SIG-M5 treated with dmso at 0.1 percent for 504 hours (cell line): Measurements from ENCODE around the gene CIBAR2.

Experiments used
- DNase-seq: peaks from one replicate; lab custom pipeline; 2025; ENCODE audit not compliant: unreplicated experiment; lab: John Stamatoyannopoulos, UW

The CIBAR2 gene

DNA sequence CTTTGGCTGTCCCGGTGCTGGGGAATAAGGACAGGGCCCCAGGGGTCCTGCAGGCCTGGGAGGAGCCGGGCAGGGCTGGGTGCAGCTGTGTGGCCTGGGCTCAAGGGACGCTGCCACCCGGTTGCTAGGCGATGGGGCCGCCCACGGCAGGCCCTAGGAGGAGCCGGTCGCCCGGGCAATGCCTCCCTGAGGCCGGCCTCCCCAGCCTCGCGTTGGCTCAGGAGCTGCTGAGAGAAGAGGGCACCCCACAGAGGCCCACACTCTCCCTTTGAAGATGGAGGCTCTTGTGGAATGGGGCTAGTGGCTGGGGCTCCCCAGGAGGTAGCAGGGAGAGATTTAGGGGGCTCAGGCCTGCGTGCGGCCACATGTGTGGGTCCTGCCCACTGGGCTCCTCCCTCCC lies at the start of gene CIBAR2:
TSS of gene CIBAR2 (minus strand) at position 109 of the 400 bp plus-strand sequence. CDS start 120 bp downstream, outside the sequence.
- DNase-seq: no peak

DNA sequence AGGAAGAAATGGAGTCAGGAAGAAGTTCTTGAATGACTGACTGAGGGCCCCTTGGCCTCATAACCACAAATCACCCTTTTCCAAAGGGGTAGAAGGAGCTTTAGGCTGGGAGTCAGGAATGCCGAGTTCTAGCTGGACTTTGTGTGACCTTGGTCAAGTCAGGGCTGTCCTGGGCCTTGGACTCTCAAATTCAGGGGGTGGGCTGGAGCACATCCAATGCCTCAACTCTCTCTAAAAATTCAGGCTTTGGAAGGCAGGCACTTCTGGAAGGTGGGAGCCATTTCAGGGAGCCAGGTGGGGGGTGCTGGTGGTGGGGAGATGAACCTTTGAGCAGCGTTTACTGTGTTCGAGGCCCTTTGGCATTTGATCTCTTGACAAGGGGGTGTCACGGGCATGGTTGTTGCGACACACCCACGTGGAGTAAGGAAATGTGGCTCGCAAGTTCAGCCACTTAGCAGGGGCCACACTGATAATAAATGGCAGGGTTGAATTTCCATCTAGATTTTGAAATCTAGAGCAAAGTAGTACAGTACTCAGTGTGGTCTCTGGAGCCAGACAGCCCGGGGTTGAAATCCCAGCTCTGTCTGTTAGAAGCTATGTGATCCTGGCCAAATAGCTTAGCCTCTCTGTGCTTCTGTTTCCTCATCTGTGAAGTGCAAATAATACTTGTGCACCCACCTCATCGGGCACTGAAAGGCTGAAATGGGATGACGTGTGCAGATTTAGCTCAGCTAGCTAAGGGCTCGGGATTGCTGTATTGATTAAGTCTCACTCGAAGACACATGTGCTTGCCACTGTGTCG lies 47.1 kb upstream of the CIBAR2 start:
- no peak for DNase-seq

- no peak for DNase-seq
Measured at GRCh38 chr16:85158743-85159178, 46.5 kb upstream of the CIBAR2 start.

GRCh38 chr16:85157813-85158742 lies 45.8 kb upstream of the CIBAR2 start:
- no peak for DNase-seq

GRCh38 chr16:85157372-85157771 lies 45.1 kb upstream of the CIBAR2 start:
- no peak for DNase-seq

GRCh38 chr16:85156869-85157268 lies 44.6 kb upstream of the CIBAR2 start:
- DNase-seq: no peak

GRCh38 chr16:85156440-85156839 lies 44.2 kb upstream of the CIBAR2 start:
- no peak for DNase-seq

DNA sequence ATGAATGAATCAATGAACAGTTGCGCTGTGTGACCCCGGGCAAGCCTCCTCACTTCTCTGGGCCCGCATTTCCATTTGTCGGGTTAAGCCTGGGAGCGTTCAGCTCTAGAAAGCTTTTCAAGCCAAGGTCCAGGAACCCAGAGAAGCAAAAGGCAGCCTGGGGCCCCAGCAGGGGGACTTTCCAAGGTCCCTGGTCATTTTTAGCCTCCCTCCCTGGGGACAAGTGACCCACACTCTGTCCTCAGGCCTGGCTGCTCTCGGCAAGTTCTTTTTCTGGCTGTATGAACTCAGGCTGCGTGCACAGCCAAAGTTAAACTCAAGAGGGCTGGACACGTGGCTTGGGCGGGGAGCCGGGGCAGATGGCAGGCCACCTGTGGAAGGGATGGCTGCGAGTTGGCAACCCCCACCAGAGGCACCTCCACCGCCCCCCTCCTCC lies 41.4 kb upstream of the CIBAR2 start:
- DNase-seq: no peak

DNA sequence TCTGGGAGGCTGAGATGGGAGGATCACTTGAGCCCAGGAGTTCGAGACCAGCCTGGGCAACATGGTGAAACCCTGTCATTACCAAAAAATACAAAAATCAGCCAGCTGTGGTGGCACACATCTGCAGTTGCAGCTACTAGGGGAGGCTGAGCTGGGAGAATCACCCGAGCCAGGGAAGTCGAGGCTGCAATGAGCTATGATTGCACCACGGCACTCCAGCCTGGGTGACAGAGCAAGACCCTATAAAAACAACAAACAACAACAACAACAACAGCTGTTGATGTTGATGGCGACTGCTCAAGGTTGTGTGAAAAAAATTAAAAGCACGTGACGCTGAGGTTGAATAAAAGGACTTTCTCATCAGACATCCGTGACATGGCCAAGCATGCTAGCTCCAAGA lies 40.8 kb upstream of the CIBAR2 start:
- no peak for DNase-seq

- no peak for DNase-seq
Measured at GRCh38 chr16:85152414-85153030, 40.2 kb upstream of the CIBAR2 start.

DNA sequence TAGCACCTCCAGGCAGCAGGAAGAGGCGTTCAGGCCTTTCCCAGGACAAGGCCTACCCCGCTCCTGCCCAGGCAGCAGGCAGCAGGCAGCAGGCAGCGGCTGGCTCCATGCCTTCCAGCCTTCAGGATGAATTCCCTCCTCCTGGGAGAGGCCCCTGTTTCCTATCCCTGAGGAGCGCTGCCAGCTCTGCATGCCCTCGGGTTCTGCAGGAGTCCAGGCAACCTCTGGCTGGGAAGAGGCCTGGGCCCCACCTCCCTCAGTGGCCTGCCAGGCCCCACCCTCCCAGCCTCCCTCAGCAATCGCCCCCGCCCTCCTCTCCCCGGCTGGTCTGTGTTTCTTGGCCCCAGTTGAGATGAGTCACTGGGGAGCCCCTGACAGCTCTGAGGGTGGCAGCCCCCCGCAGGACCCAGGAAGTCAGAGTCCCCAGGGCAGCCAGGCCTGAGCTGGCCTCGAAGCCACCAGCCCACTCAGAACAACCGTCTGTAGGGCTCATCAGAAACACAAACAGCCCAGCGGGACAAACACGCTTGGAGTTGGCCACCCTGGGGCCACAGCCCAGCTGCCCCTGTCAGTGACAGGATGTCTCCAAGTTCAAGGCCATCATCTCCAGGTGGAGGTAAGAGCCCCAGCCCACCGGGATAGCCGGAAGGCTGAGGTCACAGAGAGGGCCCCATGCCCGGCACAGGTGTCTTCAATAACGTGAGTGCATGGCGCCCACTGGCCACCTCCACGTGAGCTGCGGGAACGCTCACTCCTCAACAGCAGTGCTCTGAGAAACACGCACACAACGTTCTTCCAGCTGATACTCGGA lies 39.5 kb upstream of the CIBAR2 start:
- DNase-seq: no peak

DNA sequence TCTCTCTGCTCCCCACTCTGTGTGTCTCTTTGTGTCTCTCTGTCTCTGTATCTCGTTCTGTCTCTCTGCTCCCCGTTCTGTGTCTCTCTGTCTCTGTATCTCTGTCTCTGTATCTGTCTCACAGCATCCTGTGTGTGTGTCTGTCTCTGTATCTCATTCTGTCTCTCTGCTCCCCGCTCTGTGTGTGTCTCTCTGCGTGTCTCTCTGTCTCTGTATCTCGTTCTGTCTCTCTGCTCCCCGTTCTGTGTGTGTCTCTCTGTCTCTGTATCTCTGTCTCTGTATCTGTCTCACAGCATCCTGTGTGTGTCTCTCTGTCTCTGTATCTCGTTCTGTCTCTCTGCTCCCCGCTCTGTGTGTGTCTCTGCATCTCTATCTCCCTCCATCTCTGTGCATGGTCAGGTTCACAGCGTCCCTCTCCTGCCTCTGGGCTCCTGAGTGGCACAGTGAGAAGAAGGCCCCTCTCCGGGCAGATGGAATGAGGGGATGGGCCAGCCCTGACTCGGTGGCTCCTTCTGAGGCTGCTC lies 38.9 kb upstream of the CIBAR2 start:
- DNase-seq: no peak

GRCh38 chr16:85150331-85150940 lies 38.2 kb upstream of the CIBAR2 start:
- no peak for DNase-seq

- no peak for DNase-seq
Measured at GRCh38 chr16:85149776-85150175, 37.5 kb upstream of the CIBAR2 start.

DNA sequence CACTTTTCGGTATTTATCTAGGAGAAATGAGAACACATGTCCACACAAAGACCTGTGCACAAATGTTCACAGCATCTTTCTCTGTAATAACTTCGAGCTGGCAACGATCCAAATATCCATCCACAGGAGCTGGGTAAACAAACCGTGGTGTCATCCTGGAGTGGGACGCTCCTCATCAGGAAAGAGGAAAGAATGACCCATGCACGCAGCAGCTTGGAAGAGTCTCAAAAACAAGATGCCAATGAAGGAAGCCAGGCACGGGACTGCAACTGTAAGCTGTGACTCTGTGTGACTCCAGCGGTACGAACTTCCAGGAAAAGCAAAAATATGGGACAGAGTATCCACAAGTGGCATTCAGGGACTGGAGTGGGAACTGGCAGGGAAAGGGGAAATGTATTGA lies 36.7 kb upstream of the CIBAR2 start:
- DNase-seq: no peak

DNA sequence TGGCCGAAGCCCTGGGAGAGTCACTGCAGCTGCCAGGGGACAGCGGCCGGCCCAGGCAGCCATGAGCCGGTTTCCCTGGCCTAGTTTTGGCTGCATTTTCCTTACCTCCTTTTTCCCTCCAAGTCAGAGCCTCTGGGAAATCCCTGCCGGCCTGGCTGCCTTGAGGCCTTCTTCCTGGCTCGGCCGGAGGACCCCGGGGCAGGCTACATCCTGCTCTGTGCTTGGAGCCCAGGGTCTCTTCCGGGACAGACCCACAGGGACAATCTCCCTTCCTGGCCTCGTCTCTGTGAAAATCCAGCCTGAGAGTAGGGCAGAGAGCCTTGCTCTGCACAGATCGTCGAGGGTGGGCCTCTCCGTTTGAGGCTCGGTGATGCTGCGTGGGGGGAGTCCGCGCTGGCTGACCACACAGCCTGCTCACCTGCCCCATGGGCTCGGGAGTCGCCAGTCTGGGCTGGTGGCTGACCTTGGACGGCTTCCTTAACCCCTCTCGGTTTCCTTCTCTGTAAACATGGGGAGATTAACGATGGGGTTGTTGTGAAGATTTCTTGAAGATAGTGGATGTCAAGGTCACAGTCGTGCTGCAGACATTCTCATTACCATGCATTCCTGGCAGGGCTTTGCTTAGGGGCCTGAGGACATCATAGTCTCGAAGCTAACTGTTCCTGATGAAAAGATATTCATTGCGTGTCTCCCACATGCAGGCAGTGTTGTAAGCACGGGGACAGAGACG lies 34.8 kb upstream of the CIBAR2 start:
- DNase-seq: no peak

GRCh38 chr16:85146532-85146797 lies 34.2 kb upstream of the CIBAR2 start:
- DNase-seq: no peak

- DNase-seq: no peak
Measured at GRCh38 chr16:85145734-85146531, 33.7 kb upstream of the CIBAR2 start.

GRCh38 chr16:85145188-85145587 lies 32.9 kb upstream of the CIBAR2 start:
- DNase-seq: no peak
